GM23248 (cell line): Measurements from ENCODE around the gene DNAJC28. TPM values are rescaled to one million over a fixed set of nuclear protein-coding genes. Genes with fewer than 3 reads are reported as not detected.

Source experiments
- DNase-seq: peaks from one replicate; pipeline ENCODE4 v3.0.0-alpha.2; 2015
- H2AFZ ChIP-seq: fragments of 200-600 bp; sonication (generic); 2 replicates; pipeline ENCODE4 v1.6.1; 2016; ENCODE audit warnings: antibody characterized with exemption
- H3F3A ChIP-seq: fragments of 200-600 bp; sonication (generic); 2 replicates; pipeline ENCODE4 v1.6.1; 2016; ENCODE audit warnings: mild to moderate bottlenecking, antibody characterized with exemption, mixed run types; ENCODE audit not compliant: insufficient read depth
- H3K27ac ChIP-seq: fragments of 200-600 bp; sonication (generic); 2 replicates; pipeline ENCODE4 v1.5.1; 2016; ENCODE audit warnings: mild to moderate bottlenecking
- H3K27me3 ChIP-seq: fragments of 200-600 bp; sonication (generic); replicated peaks from 2 replicates; pipeline ENCODE4 v1.6.1; 2016; ENCODE audit warnings: mild to moderate bottlenecking; ENCODE audit not compliant: insufficient read depth
- H3K36me3 ChIP-seq: fragments of 200-600 bp; sonication (generic); 2 replicates; pipeline ENCODE4 v1.6.1; 2016; ENCODE audit warnings: low read depth, mild to moderate bottlenecking
- H3K4me1 ChIP-seq: fragments of 200-600 bp; sonication (generic); 2 replicates; pipeline ENCODE4 v1.6.1; 2016; ENCODE audit warnings: mild to moderate bottlenecking; ENCODE audit not compliant: insufficient read depth
- H3K4me2 ChIP-seq: fragments of 200-600 bp; sonication (generic); one replicate; pipeline ENCODE4 v1.6.1; 2016; ENCODE audit warnings: mild to moderate bottlenecking; ENCODE audit not compliant: unreplicated experiment
- H3K4me3 ChIP-seq: fragments of 200-600 bp; sonication (generic); 2 replicates; pipeline ENCODE4 v1.5.1; 2016; ENCODE audit warnings: mild to moderate bottlenecking
- H3K79me2 ChIP-seq: fragments of 200-600 bp; sonication (generic); 2 replicates; pipeline ENCODE4 v1.6.1; 2016; ENCODE audit warnings: mild to moderate bottlenecking; ENCODE audit not compliant: insufficient read depth
- H3K9ac ChIP-seq: fragments of 200-600 bp; sonication (generic); 2 replicates; pipeline ENCODE4 v1.6.1; 2016; ENCODE audit warnings: mild to moderate bottlenecking
- H3K9me2 ChIP-seq: fragments of 200-600 bp; sonication (generic); 2 replicates; pipeline ENCODE4 v1.6.1; 2016; ENCODE audit warnings: mixed run types, mild to moderate bottlenecking, moderate library complexity; ENCODE audit not compliant: insufficient read depth
- H3K9me3 ChIP-seq: fragments of 200-600 bp; sonication (generic); one replicate; pipeline ENCODE4 v1.6.1; 2017; ENCODE audit warnings: low read depth
- H4K20me1 ChIP-seq: fragments of 200-600 bp; sonication (generic); 2 replicates; pipeline ENCODE4 v1.6.0; 2016; ENCODE audit not compliant: insufficient read depth
- EZH2 ChIP-seq: fragments of 200-600 bp; sonication (generic); IDR thresholded peaks from 2 replicates; pipeline ENCODE4 v1.6.1; 2018; ENCODE audit warnings: antibody characterized with exemption, mild to moderate bottlenecking; ENCODE audit not compliant: insufficient read depth, poor library complexity, severe bottlenecking
- EZH2phosphoT487 ChIP-seq: fragments of 200-600 bp; sonication (generic); IDR thresholded peaks from 2 replicates; pipeline ENCODE4 v1.6.1; 2018; ENCODE audit warnings: antibody characterized with exemption, moderate library complexity, mild to moderate bottlenecking, low read depth; ENCODE audit not compliant: insufficient read depth
- WGBS, 2 experiments: methylation state at CpG; one replicate each; pipeline ENCODE4 v1.1.6; 2015 to 2017; ENCODE audit warnings: low lambda C conversion rate in 2 of 2, low coverage in 1 of 2; ENCODE audit errors: missing lambda C conversion rate in 2 of 2; 5-methylcytosine and 5-hydroxymethylcytosine counted together
- in situ Hi-C: fragments of 300-500 bp; cut with MboI; formaldehyde crosslinking; loops from 2 replicates; pipeline ENCODE4 v1.15.0; 2020
- polyA plus RNA-seq: library from polyadenylated mRNA; unstranded; fragments of >200 nt; fragmentation: Nextera tagmentation; extraction: Ambion mirVana; gene quantifications from 2 replicates; pipeline ENCODE4 v1.2.1, GENCODE V29; 2016
- total RNA-seq: library from RNA; depleted of rRNA; stranded (reverse); fragments of >200 nt; shearing (Covaris generic); gene quantifications from 2 replicates; pipeline ENCODE4 v1.2.3, GENCODE V29; 2014

DNAJC28 gene
- total and polyA plus RNA-seq, 2 experiments from 2014 or later, result 2.0 to 2.4 TPM

DNA sequence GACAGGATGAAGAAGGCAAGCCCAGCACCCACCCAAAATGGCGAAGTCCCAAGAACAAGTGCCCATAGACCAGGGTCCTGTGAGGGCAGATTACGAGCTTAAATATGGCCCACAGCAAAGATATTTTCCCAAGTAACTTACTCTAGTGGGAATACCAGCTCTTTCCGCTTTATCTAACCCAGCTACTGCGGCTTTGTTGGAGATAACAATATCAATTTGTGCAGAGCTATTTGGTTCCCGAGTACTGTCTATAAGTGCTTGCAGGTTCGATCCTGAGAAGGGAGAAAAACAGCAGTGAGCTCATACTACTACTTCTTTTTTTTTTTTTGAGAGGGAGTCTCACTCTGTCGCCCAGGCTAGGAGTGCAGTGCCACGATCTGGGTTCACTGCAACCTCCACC lies 14.3 kb upstream of the DNAJC28 start:
- H3K79me2 ChIP-seq, result no peaks in the 10 kb centered on the region
- H3K9me2 ChIP-seq, result no peaks in the 10 kb centered on the region
- no peak overlapping the region for H2AFZ ChIP-seq
- no peak for DNase-seq
- no peak overlapping the region for H3K9ac ChIP-seq
- no peaks in the 10 kb centered on the region for H3F3A ChIP-seq
- H3K9me3 ChIP-seq, result no peaks in the 10 kb centered on the region
- H4K20me1 ChIP-seq, result no peaks in the 10 kb centered on the region
- 90 to 92% methylated on average over 8 of the region's 8 CpGs for WGBS, 2 experiments
- H3K36me3 ChIP-seq, result peaks cover 53% of the 10 kb centered on the region
- no peak overlapping the region for H3K4me3 ChIP-seq
- H3K27ac ChIP-seq, result no peak overlapping the region
- H3K4me2 ChIP-seq, result no peak overlapping the region
- in situ Hi-C loops, result no loop called here
- no peaks in the 10 kb centered on the region for H3K4me1 ChIP-seq
- TF ChIP-seq EZH2 (no peak), EZH2phosphoT487 (no peak)
- no peaks in the 10 kb centered on the region for H3K27me3 ChIP-seq

DNA sequence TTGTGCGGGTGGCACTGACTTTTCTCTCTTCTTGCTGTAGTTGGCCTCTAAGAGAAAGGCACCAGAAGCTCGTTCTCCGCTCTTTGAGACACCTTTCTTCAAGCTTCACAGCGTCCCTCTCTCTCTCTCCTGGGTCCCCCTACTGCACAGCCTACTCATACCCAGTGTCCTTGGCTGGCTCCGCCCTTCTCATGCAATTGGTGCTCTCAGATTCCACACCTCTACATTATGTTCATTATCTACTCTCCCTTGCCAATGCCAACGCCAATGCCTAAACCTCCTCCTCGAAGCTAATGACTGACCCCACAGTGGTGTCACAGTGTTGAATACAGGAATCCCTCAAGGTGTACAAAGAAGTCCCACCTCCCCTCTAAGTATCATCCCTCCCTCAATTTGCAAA lies 4.8 kb upstream of the DNAJC28 start:
- in situ Hi-C loops, result no loop called here
- Histone ChIP-seq H3K4me2 (no peak overlapping the region), H3K4me1 (no peaks in the 10 kb centered on the region), H3K9me2 (no peaks in the 10 kb centered on the region), H3K27me3 (no peaks in the 10 kb centered on the region), H3K9ac (no peak overlapping the region), H3F3A (no peaks in the 10 kb centered on the region), H2AFZ (no peak overlapping the region), H3K9me3 (no peaks in the 10 kb centered on the region), H3K79me2 (no peaks in the 10 kb centered on the region), H4K20me1 (no peaks in the 10 kb centered on the region), H3K36me3 (no peaks in the 10 kb centered on the region), H3K4me3 (no peak overlapping the region), H3K27ac (no peak overlapping the region)
- DNase-seq, result no peak
- no peak for TF ChIP-seq EZH2phosphoT487
- WGBS, 2 experiments, result 72 to 80% methylated on average over 7 of the region's 7 CpGs

GRCh38 chr21:33495743-33496142 lies 4.2 kb upstream of the DNAJC28 start:
- 0 out of 2 replicates have a peak, but pooled peaks cover 3% of the 10 kb centered on the region for H3K4me1 ChIP-seq
- no peaks in the 10 kb centered on the region for H3K9me3 ChIP-seq
- no peaks in the 10 kb centered on the region for H3K27me3 ChIP-seq
- no peaks in the 10 kb centered on the region for H4K20me1 ChIP-seq
- no peaks in the 10 kb centered on the region for H3K36me3 ChIP-seq
- 39 to 40% methylated on average over 4 of the region's 4 CpGs for WGBS, 2 experiments
- DNase-seq, result no peak
- H3K27ac ChIP-seq, result no peak overlapping the region
- H3K9ac ChIP-seq, result no peak overlapping the region
- in situ Hi-C loops, result no loop called here
- no peaks in the 10 kb centered on the region for H3K79me2 ChIP-seq
- H2AFZ ChIP-seq, result no peak overlapping the region
- TF ChIP-seq EZH2phosphoT487, result no peak
- no peak overlapping the region for H3K4me3 ChIP-seq
- H3F3A ChIP-seq, result no peaks in the 10 kb centered on the region
- H3K9me2 ChIP-seq, result no peaks in the 10 kb centered on the region
- H3K4me2 ChIP-seq, result no peak overlapping the region

DNA sequence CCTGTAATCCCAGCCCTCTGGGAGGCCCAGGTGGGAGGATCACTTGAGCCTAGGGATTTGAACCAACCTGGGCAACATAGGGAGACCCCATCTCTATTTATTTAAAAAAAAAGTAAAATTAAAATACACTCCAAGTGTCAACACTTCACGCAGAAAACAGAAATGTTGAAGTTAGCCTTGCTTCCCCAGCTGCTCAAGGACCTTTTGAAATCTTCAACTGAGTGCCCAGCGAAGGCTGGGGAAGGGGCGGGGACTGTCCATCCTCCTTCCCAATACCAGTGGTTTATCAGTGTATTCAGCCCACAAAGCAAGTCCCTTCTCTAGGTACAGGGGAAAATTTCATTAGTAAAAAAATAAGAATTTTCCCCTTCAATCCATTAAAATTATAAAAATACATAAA lies 2.2 kb upstream of the DNAJC28 start:
- no peaks in the 10 kb centered on the region for H3K27me3 ChIP-seq
- no peaks in the 10 kb centered on the region for H3K9me2 ChIP-seq
- no peaks in the 10 kb centered on the region for H3K9me3 ChIP-seq
- no peaks in the 10 kb centered on the region for H4K20me1 ChIP-seq
- no peaks in the 10 kb centered on the region for H3F3A ChIP-seq
- H3K4me3 ChIP-seq, result no peak overlapping the region
- H2AFZ ChIP-seq, result no peak overlapping the region
- no peak overlapping the region for H3K4me2 ChIP-seq
- H3K36me3 ChIP-seq, result no peaks in the 10 kb centered on the region
- H3K9ac ChIP-seq, result no peak overlapping the region
- in situ Hi-C loops, result no loop called here
- WGBS, 2 experiments, result 56 to 59% methylated on average over 3 of the region's 3 CpGs
- no peak overlapping the region for H3K27ac ChIP-seq
- H3K4me1 ChIP-seq, result 0 out of 2 replicates have a peak, but pooled peaks cover 7% of the 10 kb centered on the region
- no peak for DNase-seq
- no peak for TF ChIP-seq EZH2
- no peak for TF ChIP-seq EZH2phosphoT487
- H3K79me2 ChIP-seq, result no peaks in the 10 kb centered on the region

- Histone ChIP-seq H3K27ac (no peak overlapping the region), H3K4me3 (no peak overlapping the region), H4K20me1 (no peaks in the 10 kb centered on the region), H3F3A (no peaks in the 10 kb centered on the region), H3K4me1 (0 out of 2 replicates have a peak, but pooled peaks cover 7% of the 10 kb centered on the region), H3K36me3 (no peaks in the 10 kb centered on the region), H3K9ac (no peak overlapping the region), H3K79me2 (no peaks in the 10 kb centered on the region), H3K4me2 (no peak overlapping the region), H3K27me3 (no peaks in the 10 kb centered on the region), H3K9me2 (no peaks in the 10 kb centered on the region), H3K9me3 (no peaks in the 10 kb centered on the region), H2AFZ (peak overlapping the region; percentile 100; the same call in 1 of the 2 replicates)
- peak; percentile 41 for DNase-seq
- in situ Hi-C loops, result no loop called here
- WGBS, 2 experiments, result 42 to 45% methylated on average over 2 of the region's 2 CpGs
- TF ChIP-seq EZH2 (no peak), EZH2phosphoT487 (no peak)
Observed at GRCh38 chr21:33492571-33492970, 1.1 kb upstream of the DNAJC28 start.
